Hepatocyte (in vitro differentiated cells): ENCODE measurements around the gene CDH18.

Experiments
- CTCF ChIP-seq: fragments of 200-600 bp; sonication (generic); IDR thresholded peaks from 2 replicates; pipeline ENCODE4 v1.5.1; 2016; ENCODE audit warnings: antibody characterized with exemption, mild to moderate bottlenecking; ENCODE audit not compliant: poor library complexity
- EZH2 ChIP-seq: fragments of 200-600 bp; sonication (generic); IDR thresholded peaks from 2 replicates; pipeline ENCODE4 v1.6.1; 2016; ENCODE audit warnings: antibody characterized with exemption, mild to moderate bottlenecking, borderline replicate concordance

- TF ChIP-seq CTCF (no peak), EZH2 (no peak)
Observed at GRCh38 chr5:19564036-19564435, 424.0 kb downstream of the CDH18 start.
